Stomach (tissue), 4 donors: ENCODE measurements around the gene ANTXR1.

ENCODE experiments used
- CTCF ChIP-seq, 7 experiments: fragments of 450-650 bp in 4 of 7; fragments of 200-600 bp in 3 of 7; sonication (generic) in 3 of 7; IDR thresholded peaks; one replicate each; pipeline ENCODE4 v1.5.1; 2016 to 2019; ENCODE audit warnings: antibody characterized with exemption in 7 of 7, control low read depth in 2 of 7, mild to moderate bottlenecking in 1 of 7
- POLR2A ChIP-seq, 4 donors: fragments of 450-650 bp; IDR thresholded peaks; one replicate each; pipeline ENCODE4 v1.6.1; 2016; ENCODE audit warnings: antibody characterized with exemption in 4 of 4, control low read depth in 2 of 4, mild to moderate bottlenecking in 1 of 4, moderate library complexity in 1 of 4

GRCh38 chr2:69222953-69223658 lies 210.1 kb downstream of the ANTXR1 start:
- TF ChIP-seq CTCF (IDR thresholded peaks at IDR 0.05) (no peak), POLR2A (IDR thresholded peaks at IDR 0.05) (no peak)
